Thoracic aorta (tissue), 2 donors: Measurements from ENCODE around the gene DOCK3. TPM values are rescaled to one million over a fixed set of nuclear protein-coding genes. Genes with fewer than 3 reads are reported as not detected.

Experiments
- ATAC-seq: fragments of 150-250 bp; one replicate; pipeline ENCODE4 v1.8.0; 2017; ENCODE audit warnings: low read depth; ENCODE audit not compliant: insufficient number of reproducible peaks, low FRiP score
- DNase-seq: peaks from one replicate; pipeline ENCODE4 v3.0.0-alpha.2; 2020; ENCODE audit warnings: low spot score
- H3K27ac ChIP-seq, 2 donors: fragments of 200-600 bp; sonication (generic); 1 replicate in 1 of 2; 2 replicates in 1 of 2; pipeline ENCODE4 v1.5.1; 2016; ENCODE audit warnings: mild to moderate bottlenecking in 2 of 2, moderate library complexity in 2 of 2
- H3K27me3 ChIP-seq: fragments of 200-600 bp; sonication (generic); replicated peaks from 2 replicates; pipeline ENCODE4 v1.6.0; 2016; ENCODE audit warnings: mild to moderate bottlenecking; ENCODE audit not compliant: insufficient read depth
- H3K36me3 ChIP-seq: fragments of 200-600 bp; sonication (generic); one replicate; pipeline ENCODE4 v1.5.1; 2016
- H3K4me1 ChIP-seq, 2 donors: fragments of 200-600 bp; sonication (generic); 1 replicate in 1 of 2; 2 replicates in 1 of 2; pipeline versions ENCODE4 v1.5.1 to v1.6.0; 2016; ENCODE audit warnings: low read depth in 2 of 2, mild to moderate bottlenecking in 1 of 2; ENCODE audit not compliant: control insufficient read depth in 1 of 2
- H3K4me3 ChIP-seq: fragments of 200-600 bp; sonication (generic); 2 replicates; pipeline ENCODE4 v1.5.1; 2016; ENCODE audit warnings: mild to moderate bottlenecking
- H3K9me3 ChIP-seq: fragments of 200-600 bp; sonication (generic); 2 replicates; pipeline ENCODE4 v1.5.1; 2016
- CTCF ChIP-seq: fragments of 200-600 bp; sonication (generic); IDR thresholded peaks from one replicate; pipeline ENCODE4 v1.5.1; 2019; ENCODE audit warnings: antibody characterized with exemption
- total RNA-seq, 2 donors: library from RNA; depleted of rRNA; stranded (reverse); fragments of >200 nt; gene quantifications; one replicate each; pipeline versions ENCODE4 v1.1.0 to v1.2.3, GENCODE V29; 2016

The DOCK3 gene
- total RNA-seq, 2 donors from 2014 or later, result 0.14 to 0.71 TPM

DNA sequence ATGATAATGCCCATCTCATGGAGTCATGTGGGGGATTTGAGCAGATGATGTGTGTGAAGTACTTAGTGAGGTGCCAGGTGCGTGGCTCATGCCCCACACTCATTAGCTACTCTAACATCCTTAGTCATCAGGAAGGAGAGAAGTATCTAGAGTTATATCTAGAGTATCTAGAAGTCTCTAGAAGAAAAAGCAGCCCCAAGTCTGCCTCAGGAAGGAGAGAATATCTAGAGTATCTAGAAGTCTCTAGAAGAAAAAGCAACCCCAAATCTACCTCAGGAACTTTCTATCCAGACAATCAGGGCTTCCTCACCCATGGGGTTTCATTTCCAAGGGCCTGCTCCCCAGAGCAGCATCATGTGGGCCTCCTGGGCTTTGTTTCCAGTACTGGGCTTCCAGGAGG is 24.7 kb upstream of the DOCK3 start:
- H3K27me3 ChIP-seq, result no peaks in the 10 kb centered on the region
- H3K36me3 ChIP-seq, result peaks cover 5% of the 10 kb centered on the region
- no peak for TF ChIP-seq CTCF
- no peak for DNase-seq
- H3K9me3 ChIP-seq, result no peaks in the 10 kb centered on the region
- no peak for ATAC-seq
- no peak overlapping the region for H3K4me3 ChIP-seq
- H3K27ac ChIP-seq, result no peak overlapping the region
- peaks cover 0 to 11% of the 10 kb centered on the region in 2 donors for H3K4me1 ChIP-seq

- Histone ChIP-seq H3K4me1 (peaks cover 0 to 11% of the 10 kb centered on the region in 2 donors), H3K4me3 (no peak overlapping the region), H3K27ac (no peak overlapping the region), H3K9me3 (no peaks in the 10 kb centered on the region), H3K27me3 (no peaks in the 10 kb centered on the region), H3K36me3 (no peaks in the 10 kb centered on the region)
- DNase-seq (no peak), ATAC-seq (no peak)
- TF ChIP-seq CTCF, result no peak
Measured at GRCh38 chr3:50651445-50651844, 23.3 kb upstream of the DOCK3 start.

- Histone ChIP-seq H3K36me3 (no peaks in the 10 kb centered on the region), H3K4me3 (no peak overlapping the region), H3K4me1 (peaks cover 0 to 11% of the 10 kb centered on the region in 2 donors), H3K27me3 (no peaks in the 10 kb centered on the region), H3K27ac (no peak overlapping the region), H3K9me3 (no peaks in the 10 kb centered on the region)
- DNase-seq (no peak), ATAC-seq (no peak)
- no peak for TF ChIP-seq CTCF
Measured at GRCh38 chr3:50651920-50652529, 22.7 kb upstream of the DOCK3 start.

DNA sequence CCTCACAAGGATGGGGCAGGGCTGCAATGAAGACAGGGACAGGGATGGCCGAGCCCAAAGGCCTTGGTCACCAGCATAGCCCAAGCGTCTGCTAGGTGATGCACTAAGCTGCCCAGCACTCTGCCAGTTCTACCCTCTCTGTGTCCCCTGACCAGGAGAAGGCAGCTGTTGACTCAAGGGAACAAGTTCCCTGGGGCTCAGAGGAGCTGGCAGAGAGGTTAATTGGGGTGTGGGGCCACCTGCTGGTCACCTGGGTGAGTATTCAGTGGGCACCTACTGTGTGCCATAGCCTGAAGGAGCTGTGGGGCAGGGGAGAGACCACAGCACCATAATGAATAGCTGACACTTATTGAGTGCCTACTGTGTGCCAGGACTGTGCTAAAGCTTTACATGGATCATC is 22.0 kb upstream of the DOCK3 start:
- Histone ChIP-seq H3K9me3 (no peaks in the 10 kb centered on the region), H3K36me3 (no peaks in the 10 kb centered on the region), H3K27me3 (no peaks in the 10 kb centered on the region), H3K27ac (no peak overlapping the region), H3K4me1 (peaks cover 0 to 11% of the 10 kb centered on the region in 2 donors), H3K4me3 (no peak overlapping the region)
- ATAC-seq, result no peak
- no peak for DNase-seq
- no peak for TF ChIP-seq CTCF

- ATAC-seq, result no peak
- Histone ChIP-seq H3K27me3 (no peaks in the 10 kb centered on the region), H3K4me1 (peaks cover 0 to 8% of the 10 kb centered on the region in 2 donors), H3K27ac (no peak overlapping the region), H3K9me3 (no peaks in the 10 kb centered on the region), H3K36me3 (no peaks in the 10 kb centered on the region), H3K4me3 (no peak overlapping the region)
- DNase-seq, result no peak
- no peak for TF ChIP-seq CTCF
Measured at GRCh38 chr3:50653937-50654595, 20.7 kb upstream of the DOCK3 start.
